Endothelial cell of umbilical vein (primary cell): ENCODE data around the gene UGT3A2. TPM values are rescaled to one million over a fixed set of nuclear protein-coding genes. Genes with fewer than 3 reads are reported as not detected.

Source experiments
- BruUV-seq: library from RNA; stranded (reverse); fragments of 400-500 nt; replicated peaks from 2 replicates; lab custom pipeline; 2021; lab: Mats Ljungman, UMichigan
- CTCF ChIA-PET: fragments of 300-600, 350-600 bp; sonication (Branson Sonifier 250); formaldehyde crosslinking; loops from one replicate; lab custom pipeline; 2021; ENCODE audit warnings: antibody characterized with exemption, inconsistent platforms; lab: Charles Lee
- POLR2A ChIA-PET: fragments of 300-600, 350-600 bp; sonication (Branson Sonifier 250); formaldehyde crosslinking; loops from one replicate; lab custom pipeline; 2021; ENCODE audit warnings: antibody characterized with exemption, inconsistent platforms; lab: Charles Lee
- DNase-seq: peaks from one replicate; pipeline ENCODE4 v3.0.0-alpha.2; 2011; ENCODE audit warnings: low read depth, low spot score
- FAIRE-seq: peaks from 2 replicates; lab custom pipeline; 2011; peaks lifted over from hg19 to GRCh38; lab: Jason Lieb, UNC
- H2AFZ ChIP-seq: 2 replicates; pipeline ENCODE4 v1.6.0; 2012; ENCODE audit warnings: low read depth, low read length, control low read depth, inconsistent platforms
- H3K27ac ChIP-seq: 2 replicates; pipeline ENCODE4 v1.5.1; 2011; ENCODE audit warnings: low read depth, mild to moderate bottlenecking, control low read depth, low read length, moderate library complexity; ENCODE audit not compliant: insufficient read depth
- H3K27me3 ChIP-seq, 2 experiments: 2 replicates each; pipeline versions ENCODE4 v1.6.0 to v1.6.1; 2011; ENCODE audit warnings: low read length in 2 of 2, mixed read lengths in 1 of 2; ENCODE audit not compliant: control insufficient read depth in 2 of 2, insufficient read depth in 2 of 2
- H3K36me3 ChIP-seq, 2 experiments: 2 replicates in 1 of 2; 3 replicates in 1 of 2; pipeline ENCODE4 v1.5.1; 2011; ENCODE audit warnings: low read length in 2 of 2, mild to moderate bottlenecking in 1 of 2, moderate library complexity in 1 of 2; ENCODE audit not compliant: control insufficient read depth in 2 of 2, insufficient read depth in 2 of 2; ENCODE audit errors: extremely low read depth in 1 of 2
- H3K4me1 ChIP-seq: 3 replicates; pipeline ENCODE4 v1.5.1; 2011; ENCODE audit warnings: mild to moderate bottlenecking, low read length; ENCODE audit not compliant: control insufficient read depth, insufficient read depth; ENCODE audit errors: extremely low read depth
- H3K4me2 ChIP-seq: 2 replicates; pipeline ENCODE4 v1.6.1; 2011; ENCODE audit warnings: low read length, control low read depth, mixed read lengths; ENCODE audit not compliant: insufficient read depth
- H3K4me3 ChIP-seq, 3 experiments: fragments of 200-600 bp in 1 of 3; sonication (generic), shearing (Covaris generic) in 1 of 3; replicated peaks in 1 of 3; 2 replicates each; pipeline ENCODE4 v1.5.1; 2011 to 2016; ENCODE audit warnings: control low read depth in 3 of 3, low read length in 3 of 3, mild to moderate bottlenecking in 2 of 3, inconsistent platforms in 1 of 3, low read depth in 1 of 3, moderate library complexity in 1 of 3; ENCODE audit not compliant: insufficient read depth in 1 of 3
- H3K79me2 ChIP-seq: 2 replicates; pipeline ENCODE4 v1.6.0; 2012; ENCODE audit warnings: low read length, inconsistent platforms; ENCODE audit not compliant: control insufficient read depth, insufficient read depth
- H3K9ac ChIP-seq: replicated peaks from 2 replicates; pipeline ENCODE3; 2011; ENCODE audit warnings: low read length, control low read depth; ENCODE audit not compliant: insufficient read depth; ENCODE audit errors: extremely low read depth
- H3K9me1 ChIP-seq: replicated peaks from 3 replicates; pipeline ENCODE4 v1.6.0; 2011; ENCODE audit warnings: mild to moderate bottlenecking, low read length; ENCODE audit not compliant: control insufficient read depth, insufficient read depth; ENCODE audit errors: extremely low read depth
- H3K9me3 ChIP-seq: replicated peaks from 2 replicates; pipeline ENCODE4 v1.5.1; 2012; ENCODE audit warnings: low read length, inconsistent platforms; ENCODE audit not compliant: control insufficient read depth, insufficient read depth
- H4K20me1 ChIP-seq: replicated peaks from 2 replicates; pipeline ENCODE3; 2011; ENCODE audit warnings: mild to moderate bottlenecking, low read length; ENCODE audit not compliant: control insufficient read depth, insufficient read depth; ENCODE audit errors: extremely low read depth
- EZH2 ChIP-seq: IDR thresholded peaks from 2 replicates; pipeline ENCODE4 v1.6.1; 2012; ENCODE audit warnings: borderline replicate concordance, low read depth, mild to moderate bottlenecking, moderate library complexity, low read length, inconsistent platforms; ENCODE audit not compliant: severe bottlenecking
- FOS ChIP-seq: IDR thresholded peaks from 2 replicates; pipeline ENCODE4 v1.6.1; 2011; ENCODE audit warnings: mild to moderate bottlenecking, low read length, moderate library complexity, borderline replicate concordance; ENCODE audit not compliant: insufficient read depth
- JUN ChIP-seq: IDR thresholded peaks from 2 replicates; pipeline ENCODE4 v1.6.1; 2011; ENCODE audit warnings: borderline replicate concordance, low read depth; ENCODE audit not compliant: insufficient read length, insufficient read depth
- POLR2A ChIP-seq: IDR thresholded peaks from 2 replicates; pipeline ENCODE4 v1.6.1; 2012; ENCODE audit warnings: low read depth, mild to moderate bottlenecking, control low read depth, low read length
- dilution Hi-C: fragments of 300-500 bp; cut with MboI; formaldehyde crosslinking; loops from one replicate; pipeline ENCODE4 v1.15.0; 2019; ENCODE audit warnings: low sequenced_read_pairs; ENCODE audit not compliant: extremely low pct_ligation_motif_present
- intact Hi-C: fragments of 100-400 bp; cut with micrococcal nuclease; formaldehyde crosslinking; loops from one replicate; pipeline ENCODE4 v1.10.0; 2022
- polyA plus RNA-seq, 4 experiments: library from polyadenylated mRNA; depleted of rRNA in 3 of 4; stranded (reverse) in 3 of 4; unstranded in 1 of 4; fragments of >200 nt; gene quantifications; 2 replicates each; pipeline versions ENCODE4 v1.2.1 to v1.2.3, GENCODE V29; 2011 to 2012; ENCODE audit warnings: missing spikeins in 1 of 4
- total RNA-seq: library from RNA; stranded (reverse); gene quantifications from 2 replicates; pipeline ENCODE4 v1.2.3, GENCODE V29; 2021
- TF ChIP-seq, protein P1 (sequence below), 2 donors: IDR thresholded peaks; 1 replicate in 1 of 2; 2 replicates in 1 of 2; pipeline ENCODE4 v1.5.1; 2011; ENCODE audit warnings: low read length in 2 of 2, mild to moderate bottlenecking in 2 of 2, moderate library complexity in 2 of 2, control low read depth in 1 of 2, inconsistent platforms in 1 of 2, low read depth in 1 of 2; ENCODE audit not compliant: insufficient read depth in 1 of 2; ENCODE audit errors: extremely low read depth in 1 of 2

The UGT3A2 gene
- total and polyA plus RNA-seq, 2 donors (not counting 3 experiments of a cell fraction or from before 2014, with no cell fraction given), result not detected

- Histone ChIP-seq H3K9me1 (no peaks in the 10 kb centered on the region), H3K4me1 (no peaks in the 10 kb centered on the region), H3K9me3 (no peaks in the 10 kb centered on the region), H3K27me3 (no peaks in the 10 kb centered on the region), H3K27ac (no peak overlapping the region), H3K36me3 (no peaks in the 10 kb centered on the region), H4K20me1 (no peaks in the 10 kb centered on the region), H3K79me2 (no peaks in the 10 kb centered on the region), H3K9ac (no peak overlapping the region), H2AFZ (no peak overlapping the region), H3K4me2 (no peak overlapping the region), H3K4me3 (no peak overlapping the region)
- DNase-seq (no peak), FAIRE-seq (no peak)
- POLR2A ChIA-PET, result no interaction called here
- intact Hi-C loops (no loop called here), dilution Hi-C loops (no loop called here)
- no TSS peak for BruUV-seq
- CTCF ChIA-PET, result interaction anchor here (0.9 kb wide), 1 partner anchor 23 kb away, joined by 3 read pairs; no protein-coding TSS in a partner anchor
- TF ChIP-seq FOS (no peak), JUN (no peak)
- TF ChIP-seq, protein P1, sequence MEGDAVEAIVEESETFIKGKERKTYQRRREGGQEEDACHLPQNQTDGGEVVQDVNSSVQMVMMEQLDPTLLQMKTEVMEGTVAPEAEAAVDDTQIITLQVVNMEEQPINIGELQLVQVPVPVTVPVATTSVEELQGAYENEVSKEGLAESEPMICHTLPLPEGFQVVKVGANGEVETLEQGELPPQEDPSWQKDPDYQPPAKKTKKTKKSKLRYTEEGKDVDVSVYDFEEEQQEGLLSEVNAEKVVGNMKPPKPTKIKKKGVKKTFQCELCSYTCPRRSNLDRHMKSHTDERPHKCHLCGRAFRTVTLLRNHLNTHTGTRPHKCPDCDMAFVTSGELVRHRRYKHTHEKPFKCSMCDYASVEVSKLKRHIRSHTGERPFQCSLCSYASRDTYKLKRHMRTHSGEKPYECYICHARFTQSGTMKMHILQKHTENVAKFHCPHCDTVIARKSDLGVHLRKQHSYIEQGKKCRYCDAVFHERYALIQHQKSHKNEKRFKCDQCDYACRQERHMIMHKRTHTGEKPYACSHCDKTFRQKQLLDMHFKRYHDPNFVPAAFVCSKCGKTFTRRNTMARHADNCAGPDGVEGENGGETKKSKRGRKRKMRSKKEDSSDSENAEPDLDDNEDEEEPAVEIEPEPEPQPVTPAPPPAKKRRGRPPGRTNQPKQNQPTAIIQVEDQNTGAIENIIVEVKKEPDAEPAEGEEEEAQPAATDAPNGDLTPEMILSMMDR (IDR thresholded peaks at IDR 0.05; ENCODE audit: extremely low read depth in 1 of 2, insufficient read depth in 1 of 2, low read depth in 1 of 2, low read length in 2 of 2), result no peak
These were observed 10.7 kb downstream of the UGT3A2 start for GRCh38 chr5:36055984-36056383.

DNA sequence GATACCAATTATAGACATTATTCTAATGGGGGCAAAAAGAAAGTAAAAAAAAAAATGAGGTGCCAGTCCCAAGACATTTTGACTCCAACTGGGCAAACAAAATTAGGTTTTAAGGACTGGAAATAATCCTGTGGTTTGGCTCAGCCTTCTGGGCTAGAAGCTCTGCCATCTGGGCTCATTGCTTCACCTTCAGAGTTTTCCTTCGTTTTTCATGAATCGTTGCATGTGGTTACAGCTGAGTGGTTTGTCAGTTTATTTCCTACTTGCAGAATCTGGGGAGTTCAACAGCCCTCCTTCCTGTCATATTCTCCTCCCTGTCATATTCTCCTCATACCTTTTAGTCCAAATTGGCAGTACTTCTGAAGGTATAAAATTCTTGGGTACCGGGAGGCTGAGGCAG lies 12.0 kb downstream of the UGT3A2 start:
- no TSS peak for BruUV-seq
- ChIA-PET CTCF (interaction anchor here (1.2 kb wide), 1 partner anchor 9 kb away, joined by 3 read pairs; no protein-coding TSS in a partner anchor), POLR2A (no interaction called here)
- Histone ChIP-seq H3K4me3 (no peak overlapping the region), H3K27me3 (no peaks in the 10 kb centered on the region), H2AFZ (no peak overlapping the region), H4K20me1 (no peaks in the 10 kb centered on the region), H3K9me1 (no peaks in the 10 kb centered on the region), H3K9me3 (no peaks in the 10 kb centered on the region), H3K4me2 (no peak overlapping the region), H3K79me2 (no peaks in the 10 kb centered on the region), H3K27ac (no peak overlapping the region), H3K4me1 (no peaks in the 10 kb centered on the region), H3K9ac (no peak overlapping the region), H3K36me3 (no peaks in the 10 kb centered on the region)
- DNase-seq (no peak), FAIRE-seq (no peak)
- TF ChIP-seq POLR2A (no peak), EZH2 (no peak)
- TF ChIP-seq, protein P1 (IDR thresholded peaks at IDR 0.05; ENCODE audit: extremely low read depth in 1 of 2, insufficient read depth in 1 of 2, low read depth in 1 of 2, low read length in 2 of 2), result no peak
- intact Hi-C loops (no loop called here), dilution Hi-C loops (no loop called here)
